ENCODE measurements around the gene SDHA. TPM values are rescaled to one million over a fixed set of nuclear protein-coding genes. Genes with fewer than 3 reads are reported as not detected.

The SDHA gene
- total RNA-seq, 1 experiment from 2014 or later: 140 TPM

GRCh38 chr5:172841-173251, 45.3 kb upstream of the SDHA start:
- H3K27ac Mint-ChIP-seq (ENCODE audit: unreplicated experiment): no peak overlapping the region
- peaks cover 6% of the 10 kb centered on the region; the same call in 1 of the 2 replicates for H3K4me1 ChIP-seq
- no peaks in the 10 kb centered on the region for H3K27me3 Mint-ChIP-seq (ENCODE audit: insufficient read depth, unreplicated experiment)
- peaks cover 12% of the 10 kb centered on the region for H3K4me1 Mint-ChIP-seq (ENCODE audit: low read depth, unreplicated experiment)
- no peak for DNase-seq
- ChIA-PET CTCF (no interaction called here), POLR2A (no interaction called here)
- H3K36me3 Mint-ChIP-seq (ENCODE audit: insufficient read depth, unreplicated experiment): peaks cover 6% of the 10 kb centered on the region
- H3K4me3 Mint-ChIP-seq (ENCODE audit: unreplicated experiment): no peak overlapping the region
- H3K36me3 ChIP-seq (ENCODE audit: control insufficient read depth, insufficient read depth, low read length): no peaks in the 10 kb centered on the region
- no peak overlapping the region for H3K4me3 ChIP-seq (ENCODE audit: low read depth, low read length)
- intact Hi-C loops (cut with micrococcal nuclease; ENCODE audit: unreplicated experiment): no loop called here
- no peaks in the 10 kb centered on the region for H3K27me3 ChIP-seq (replicated peaks; ENCODE audit: control insufficient read depth, insufficient read depth, low read length)
- TF ChIP-seq, protein P1, sequence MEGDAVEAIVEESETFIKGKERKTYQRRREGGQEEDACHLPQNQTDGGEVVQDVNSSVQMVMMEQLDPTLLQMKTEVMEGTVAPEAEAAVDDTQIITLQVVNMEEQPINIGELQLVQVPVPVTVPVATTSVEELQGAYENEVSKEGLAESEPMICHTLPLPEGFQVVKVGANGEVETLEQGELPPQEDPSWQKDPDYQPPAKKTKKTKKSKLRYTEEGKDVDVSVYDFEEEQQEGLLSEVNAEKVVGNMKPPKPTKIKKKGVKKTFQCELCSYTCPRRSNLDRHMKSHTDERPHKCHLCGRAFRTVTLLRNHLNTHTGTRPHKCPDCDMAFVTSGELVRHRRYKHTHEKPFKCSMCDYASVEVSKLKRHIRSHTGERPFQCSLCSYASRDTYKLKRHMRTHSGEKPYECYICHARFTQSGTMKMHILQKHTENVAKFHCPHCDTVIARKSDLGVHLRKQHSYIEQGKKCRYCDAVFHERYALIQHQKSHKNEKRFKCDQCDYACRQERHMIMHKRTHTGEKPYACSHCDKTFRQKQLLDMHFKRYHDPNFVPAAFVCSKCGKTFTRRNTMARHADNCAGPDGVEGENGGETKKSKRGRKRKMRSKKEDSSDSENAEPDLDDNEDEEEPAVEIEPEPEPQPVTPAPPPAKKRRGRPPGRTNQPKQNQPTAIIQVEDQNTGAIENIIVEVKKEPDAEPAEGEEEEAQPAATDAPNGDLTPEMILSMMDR (IDR thresholded peaks at IDR 0.05; ENCODE audit: insufficient read depth in 1 of 2, low read depth in 1 of 2, low read length in 1 of 2, severe bottlenecking in 1 of 2, unreplicated experiment in 1 of 2): no peak
- no peaks in the 10 kb centered on the region for H3K9me3 Mint-ChIP-seq (ENCODE audit: unreplicated experiment)
- BruUV-seq (replicated peaks): no TSS peak
- H3K9me3 ChIP-seq: no peaks in the 10 kb centered on the region

DNA sequence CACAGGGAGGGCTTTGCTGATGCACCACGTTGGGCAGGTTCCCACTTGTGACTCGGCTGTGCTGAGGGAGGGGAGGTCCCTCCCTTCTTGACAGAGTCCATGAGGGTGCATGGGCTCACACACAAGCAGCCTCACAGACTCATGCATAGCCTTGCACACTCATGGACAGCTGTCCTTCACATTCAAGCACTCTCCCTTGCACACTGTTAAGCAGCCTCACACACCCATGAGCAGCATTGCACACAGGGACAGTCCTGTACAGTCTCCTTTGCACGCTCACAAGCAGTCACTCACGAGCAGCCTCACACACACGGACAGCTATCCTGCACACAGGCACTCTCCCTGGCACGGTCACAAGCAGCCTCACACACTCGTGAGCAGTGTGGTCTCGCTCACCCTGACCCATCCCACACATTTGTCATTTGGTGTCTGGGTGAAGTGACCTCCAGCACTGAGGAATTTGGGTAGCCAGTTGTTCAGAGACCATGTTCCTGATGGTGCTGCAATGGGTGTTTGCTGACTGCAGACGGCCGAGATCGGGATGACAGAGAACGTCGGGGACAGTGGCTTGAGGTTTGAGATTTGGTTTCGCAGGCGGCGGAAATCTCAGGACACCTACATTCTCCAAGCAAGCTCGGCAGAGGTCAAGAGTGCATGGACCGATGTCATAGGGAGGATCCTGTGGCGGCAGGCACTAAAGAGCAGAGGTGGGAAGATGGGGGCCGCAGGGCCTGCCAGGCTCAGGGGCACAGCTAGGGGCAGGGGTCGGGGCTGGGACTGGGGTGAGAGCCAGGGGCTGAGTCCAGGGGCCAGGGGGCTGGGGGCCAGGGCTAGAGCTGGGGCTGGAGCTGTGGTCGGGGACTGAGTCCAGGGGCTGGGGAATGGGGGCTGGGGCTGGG, 44.5 kb upstream of the SDHA start:
- Mint-ChIP-seq H3K4me3 (ENCODE audit: unreplicated experiment) (no peak overlapping the region), H3K36me3 (ENCODE audit: insufficient read depth, unreplicated experiment) (peaks cover 6% of the 10 kb centered on the region), H3K27ac (ENCODE audit: unreplicated experiment) (no peak overlapping the region), H3K9me3 (ENCODE audit: unreplicated experiment) (no peaks in the 10 kb centered on the region), H3K27me3 (ENCODE audit: insufficient read depth, unreplicated experiment) (no peaks in the 10 kb centered on the region), H3K4me1 (ENCODE audit: low read depth, unreplicated experiment) (peaks cover 12% of the 10 kb centered on the region)
- no peaks in the 10 kb centered on the region for H3K36me3 ChIP-seq (ENCODE audit: control insufficient read depth, insufficient read depth, low read length)
- H3K4me1 ChIP-seq: peaks cover 6% of the 10 kb centered on the region; the same call in 1 of the 2 replicates
- H3K27me3 ChIP-seq (replicated peaks; ENCODE audit: control insufficient read depth, insufficient read depth, low read length): no peaks in the 10 kb centered on the region
- intact Hi-C loops (cut with micrococcal nuclease; ENCODE audit: unreplicated experiment): no loop called here
- CTCF ChIA-PET: no interaction called here
- POLR2A ChIA-PET: no interaction called here
- TF ChIP-seq, protein P1 (IDR thresholded peaks at IDR 0.05; ENCODE audit: insufficient read depth in 1 of 2, low read depth in 1 of 2, low read length in 1 of 2, severe bottlenecking in 1 of 2, unreplicated experiment in 1 of 2): no peak
- no peak for DNase-seq
- no TSS peak for BruUV-seq (replicated peaks)
- H3K9me3 ChIP-seq: no peaks in the 10 kb centered on the region
- H3K4me3 ChIP-seq (ENCODE audit: low read depth, low read length): no peak overlapping the region

- BruUV-seq (replicated peaks): no TSS peak
- POLR2A ChIA-PET: no interaction called here
Measured at GRCh38 chr5:174291-174600, 43.9 kb upstream of the SDHA start.

More at GRCh38 chr5:174291-174600, 43.9 kb upstream of the SDHA start:
- H3K27me3 Mint-ChIP-seq (ENCODE audit: insufficient read depth, unreplicated experiment): no peaks in the 10 kb centered on the region
- no peaks in the 10 kb centered on the region for H3K9me3 Mint-ChIP-seq (ENCODE audit: unreplicated experiment)
- Histone ChIP-seq H3K4me3 (ENCODE audit: low read depth, low read length) (no peak overlapping the region), H3K36me3 (ENCODE audit: control insufficient read depth, insufficient read depth, low read length) (no peaks in the 10 kb centered on the region), H3K9me3 (no peaks in the 10 kb centered on the region), H3K27me3 (replicated peaks; ENCODE audit: control insufficient read depth, insufficient read depth, low read length) (no peaks in the 10 kb centered on the region), H3K4me1 (peaks cover 6% of the 10 kb centered on the region; the same call in 1 of the 2 replicates)
- no peak for DNase-seq
- H3K4me1 Mint-ChIP-seq (ENCODE audit: low read depth, unreplicated experiment): peaks cover 12% of the 10 kb centered on the region
- H3K27ac Mint-ChIP-seq (ENCODE audit: unreplicated experiment): no peak overlapping the region
- TF ChIP-seq, protein P1 (IDR thresholded peaks at IDR 0.05; ENCODE audit: insufficient read depth in 1 of 2, low read depth in 1 of 2, low read length in 1 of 2, severe bottlenecking in 1 of 2, unreplicated experiment in 1 of 2): no peak
- intact Hi-C loops (cut with micrococcal nuclease; ENCODE audit: unreplicated experiment): no loop called here
- H3K36me3 Mint-ChIP-seq (ENCODE audit: insufficient read depth, unreplicated experiment): peaks cover 6% of the 10 kb centered on the region
- H3K4me3 Mint-ChIP-seq (ENCODE audit: unreplicated experiment): no peak overlapping the region
- CTCF ChIA-PET: no interaction called here

Measured in Caco-2 (cell line).